HEK293T (cell line): Measurements from ENCODE around the gene TOMM7.

Experiments used
- BHLHE40 ChIP-seq: fragments of 450-650 bp; IDR thresholded peaks from 2 replicates; pipeline ENCODE4 v1.6.1; 2016; ENCODE audit warnings: mild to moderate bottlenecking, moderate library complexity, borderline replicate concordance
- CTBP1 ChIP-seq: fragments of 450-650 bp; IDR thresholded peaks from 2 replicates; pipeline ENCODE4 v1.6.1; 2016; ENCODE audit warnings: borderline replicate concordance
- SP1 ChIP-seq: fragments of 450-650 bp; IDR thresholded peaks from 2 replicates; pipeline ENCODE4 v1.6.1; 2017
- SUZ12 ChIP-seq: fragments of 450-650 bp; IDR thresholded peaks from 2 replicates; pipeline ENCODE4 v1.6.1; 2016; ENCODE audit warnings: mild to moderate bottlenecking
- TF ChIP-seq, protein P1 (sequence below): fragments of 450-650 bp; IDR thresholded peaks from 2 replicates; pipeline ENCODE4 v1.6.1; 2016

DNA sequence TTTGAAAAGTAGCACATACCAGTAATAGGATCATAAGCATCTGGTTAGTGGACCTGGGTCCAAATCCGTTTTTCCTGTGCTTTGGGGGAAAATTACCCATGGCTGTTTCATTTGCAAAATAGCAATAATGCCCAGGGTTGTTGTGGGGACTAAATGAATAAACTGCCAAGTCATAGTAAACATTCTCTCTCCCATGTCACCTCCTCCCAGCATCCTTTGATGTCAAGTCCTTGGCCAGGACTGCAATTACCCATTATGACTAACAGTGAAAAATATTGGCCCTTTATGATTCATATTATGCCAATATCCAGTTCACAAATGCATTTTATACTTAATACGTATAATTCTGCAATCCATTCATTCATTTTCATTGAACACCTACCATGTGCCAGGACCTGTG is 23.0 kb downstream of the TOMM7 start:
- TF ChIP-seq SUZ12 = no peak
- TF ChIP-seq CTBP1 = no peak
- no peak for TF ChIP-seq BHLHE40
- no peak for TF ChIP-seq SP1
- TF ChIP-seq, protein P1, sequence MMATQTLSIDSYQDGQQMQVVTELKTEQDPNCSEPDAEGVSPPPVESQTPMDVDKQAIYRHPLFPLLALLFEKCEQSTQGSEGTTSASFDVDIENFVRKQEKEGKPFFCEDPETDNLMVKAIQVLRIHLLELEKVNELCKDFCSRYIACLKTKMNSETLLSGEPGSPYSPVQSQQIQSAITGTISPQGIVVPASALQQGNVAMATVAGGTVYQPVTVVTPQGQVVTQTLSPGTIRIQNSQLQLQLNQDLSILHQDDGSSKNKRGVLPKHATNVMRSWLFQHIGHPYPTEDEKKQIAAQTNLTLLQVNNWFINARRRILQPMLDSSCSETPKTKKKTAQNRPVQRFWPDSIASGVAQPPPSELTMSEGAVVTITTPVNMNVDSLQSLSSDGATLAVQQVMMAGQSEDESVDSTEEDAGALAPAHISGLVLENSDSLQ = no peak
